ENCODE measurements around the gene TXNL4B. TPM values are rescaled to one million over a fixed set of nuclear protein-coding genes. Genes with fewer than 3 reads are reported as not detected.

The TXNL4B gene
- total RNA-seq, 1 donor from 2014 or later, result 12.8 TPM

DNA sequence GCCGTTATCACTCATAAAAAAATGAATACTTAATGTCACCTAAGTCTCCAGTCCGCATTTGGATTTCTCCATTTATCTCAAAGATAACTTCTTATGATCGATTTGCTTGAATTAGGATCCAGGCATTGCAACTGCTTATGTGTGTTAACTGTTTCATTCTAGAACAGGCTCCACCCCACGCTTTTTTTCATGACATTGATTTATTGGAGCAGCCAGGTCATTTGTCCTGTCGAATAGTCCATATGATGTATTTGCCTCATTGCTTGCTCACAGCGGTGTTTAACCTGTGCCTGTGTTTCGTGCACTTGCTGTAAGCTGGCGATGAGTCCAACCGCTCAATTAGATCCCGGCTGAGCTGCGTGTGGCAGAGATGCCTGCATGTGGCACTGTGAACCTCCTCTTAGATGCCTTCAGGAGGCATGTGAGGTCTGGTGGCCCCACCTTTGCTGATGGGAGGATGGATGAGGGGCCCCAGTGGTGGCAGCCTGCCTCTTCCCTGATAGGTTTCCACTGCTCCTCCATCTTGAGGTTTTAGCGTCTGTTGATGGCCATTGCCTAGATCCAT is 16.6 kb upstream of the TXNL4B start:
- Histone ChIP-seq H3K79me2 (ENCODE audit: insufficient read depth, low read length) (no peaks in the 10 kb centered on the region), H2AFZ (ENCODE audit: low read depth, low read length) (no peak overlapping the region), H3K9ac (ENCODE audit: low read length) (no peak overlapping the region), H3K4me2 (ENCODE audit: low read length) (no peak overlapping the region), H3K27ac (ENCODE audit: low read depth, low read length) (no peak overlapping the region), H3K36me3 (ENCODE audit: insufficient read depth, low read length) (peaks cover 33% of the 10 kb centered on the region), H3K4me3 (ENCODE audit: insufficient read depth, low read depth, low read length) (no peak overlapping the region), H3K4me1 (ENCODE audit: insufficient read depth, low read length) (no peaks in the 10 kb centered on the region), H3K9me3 (ENCODE audit: insufficient read depth, low read depth, low read length) (no peaks in the 10 kb centered on the region), H3K27me3 (ENCODE audit: insufficient read depth, low read length) (no peaks in the 10 kb centered on the region), H4K20me1 (ENCODE audit: insufficient read depth, low read length) (no peaks in the 10 kb centered on the region)
- Mint-ChIP-seq H3K27ac (ENCODE audit: unreplicated experiment) (no peak overlapping the region), H3K9me3 (ENCODE audit: unreplicated experiment) (no peaks in the 10 kb centered on the region), H3K27me3 (ENCODE audit: low read depth, unreplicated experiment) (no peaks in the 10 kb centered on the region), H3K4me1 (ENCODE audit: low read depth, unreplicated experiment) (no peaks in the 10 kb centered on the region), H3K4me3 (ENCODE audit: unreplicated experiment) (no peak overlapping the region), H3K36me3 (ENCODE audit: low read depth, unreplicated experiment) (peaks cover 26% of the 10 kb centered on the region)
- TF ChIP-seq EZH2 (IDR thresholded peaks at IDR 0.05; ENCODE audit: insufficient read depth, low read length), result no peak
- TF ChIP-seq, protein P1, sequence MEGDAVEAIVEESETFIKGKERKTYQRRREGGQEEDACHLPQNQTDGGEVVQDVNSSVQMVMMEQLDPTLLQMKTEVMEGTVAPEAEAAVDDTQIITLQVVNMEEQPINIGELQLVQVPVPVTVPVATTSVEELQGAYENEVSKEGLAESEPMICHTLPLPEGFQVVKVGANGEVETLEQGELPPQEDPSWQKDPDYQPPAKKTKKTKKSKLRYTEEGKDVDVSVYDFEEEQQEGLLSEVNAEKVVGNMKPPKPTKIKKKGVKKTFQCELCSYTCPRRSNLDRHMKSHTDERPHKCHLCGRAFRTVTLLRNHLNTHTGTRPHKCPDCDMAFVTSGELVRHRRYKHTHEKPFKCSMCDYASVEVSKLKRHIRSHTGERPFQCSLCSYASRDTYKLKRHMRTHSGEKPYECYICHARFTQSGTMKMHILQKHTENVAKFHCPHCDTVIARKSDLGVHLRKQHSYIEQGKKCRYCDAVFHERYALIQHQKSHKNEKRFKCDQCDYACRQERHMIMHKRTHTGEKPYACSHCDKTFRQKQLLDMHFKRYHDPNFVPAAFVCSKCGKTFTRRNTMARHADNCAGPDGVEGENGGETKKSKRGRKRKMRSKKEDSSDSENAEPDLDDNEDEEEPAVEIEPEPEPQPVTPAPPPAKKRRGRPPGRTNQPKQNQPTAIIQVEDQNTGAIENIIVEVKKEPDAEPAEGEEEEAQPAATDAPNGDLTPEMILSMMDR (IDR thresholded peaks at IDR 0.05; ENCODE audit: insufficient read depth, low read depth, low read length), result no peak
- DNase-seq (ENCODE audit: low read depth) (no peak), FAIRE-seq (no peak)

DNA sequence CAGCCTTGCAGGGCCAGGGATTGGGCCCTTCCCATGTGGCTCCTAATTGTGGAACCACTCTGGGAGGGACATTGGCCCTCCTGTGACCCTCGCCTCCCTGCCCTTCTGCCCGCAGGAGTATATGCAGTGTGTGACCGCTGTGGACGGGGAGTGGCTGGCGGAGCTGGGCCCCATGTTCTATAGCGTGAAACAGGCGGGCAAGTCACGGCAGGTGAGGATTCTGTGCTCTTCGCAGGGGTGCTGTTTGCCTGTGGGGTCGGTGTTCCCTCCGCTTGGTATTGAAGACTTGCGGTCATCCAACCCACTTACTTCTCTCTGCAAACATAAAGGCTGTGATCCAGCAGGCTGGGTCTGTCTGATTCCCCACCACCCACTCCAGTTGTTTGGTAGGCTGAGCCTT is 15.9 kb upstream of the TXNL4B start:
- Mint-ChIP-seq H3K9me3 (ENCODE audit: unreplicated experiment) (no peaks in the 10 kb centered on the region), H3K36me3 (ENCODE audit: low read depth, unreplicated experiment) (peaks cover 28% of the 10 kb centered on the region), H3K27ac (ENCODE audit: unreplicated experiment) (no peak overlapping the region), H3K4me1 (ENCODE audit: low read depth, unreplicated experiment) (no peaks in the 10 kb centered on the region), H3K27me3 (ENCODE audit: low read depth, unreplicated experiment) (no peaks in the 10 kb centered on the region), H3K4me3 (ENCODE audit: unreplicated experiment) (no peak overlapping the region)
- FAIRE-seq (no peak), DNase-seq (ENCODE audit: low read depth) (no peak)
- Histone ChIP-seq H3K9ac (ENCODE audit: low read length) (no peak overlapping the region), H3K36me3 (ENCODE audit: insufficient read depth, low read length) (peaks cover 40% of the 10 kb centered on the region), H3K4me1 (ENCODE audit: insufficient read depth, low read length) (no peaks in the 10 kb centered on the region), H3K9me3 (ENCODE audit: insufficient read depth, low read depth, low read length) (no peaks in the 10 kb centered on the region), H2AFZ (ENCODE audit: low read depth, low read length) (no peak overlapping the region), H3K79me2 (ENCODE audit: insufficient read depth, low read length) (no peaks in the 10 kb centered on the region), H3K4me3 (ENCODE audit: insufficient read depth, low read depth, low read length) (no peak overlapping the region), H4K20me1 (ENCODE audit: insufficient read depth, low read length) (no peaks in the 10 kb centered on the region), H3K27ac (ENCODE audit: low read depth, low read length) (no peak overlapping the region), H3K4me2 (ENCODE audit: low read length) (no peak overlapping the region), H3K27me3 (ENCODE audit: insufficient read depth, low read length) (no peaks in the 10 kb centered on the region)
- TF ChIP-seq, protein P1 (IDR thresholded peaks at IDR 0.05; ENCODE audit: insufficient read depth, low read depth, low read length), result no peak
- no peak for TF ChIP-seq EZH2 (IDR thresholded peaks at IDR 0.05; ENCODE audit: insufficient read depth, low read length)

DNA sequence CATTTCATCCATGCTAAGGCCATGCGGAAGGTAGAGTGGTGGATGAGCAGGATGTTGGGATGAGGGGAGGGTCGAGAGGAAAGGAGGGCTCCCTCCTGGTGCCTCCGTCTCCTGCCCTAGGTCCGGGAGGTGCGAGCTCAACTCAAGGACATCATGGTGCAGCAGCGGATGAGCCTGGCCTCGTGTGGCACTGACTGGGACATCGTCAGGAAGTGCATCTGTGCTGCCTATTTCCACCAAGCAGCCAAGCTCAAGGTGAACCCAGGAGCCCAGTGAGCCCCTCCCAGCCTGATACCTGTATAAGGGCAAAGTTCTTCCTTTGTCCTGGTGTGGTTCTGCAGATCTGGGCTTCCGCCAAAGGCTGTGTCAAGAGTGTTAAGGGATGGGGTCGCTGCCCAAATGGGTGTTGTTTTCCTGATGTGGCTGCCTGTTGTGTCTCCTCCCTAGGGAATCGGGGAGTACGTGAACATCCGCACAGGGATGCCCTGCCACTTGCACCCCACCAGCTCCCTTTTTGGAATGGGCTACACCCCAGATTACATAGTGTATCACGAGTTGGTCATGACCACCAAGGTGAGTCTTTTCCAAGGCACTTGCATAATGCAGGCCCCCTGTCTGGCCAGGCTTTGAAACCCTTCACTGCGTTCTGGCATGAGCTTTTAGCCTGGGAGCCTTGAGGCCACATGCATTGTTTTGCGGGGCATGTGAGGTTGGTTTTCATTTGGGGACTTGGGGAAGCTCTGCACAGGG is 15.1 kb upstream of the TXNL4B start:
- TF ChIP-seq, protein P1 (IDR thresholded peaks at IDR 0.05; ENCODE audit: insufficient read depth, low read depth, low read length), result no peak
- TF ChIP-seq EZH2 (IDR thresholded peaks at IDR 0.05; ENCODE audit: insufficient read depth, low read length), result no peak
- Histone ChIP-seq H3K27me3 (ENCODE audit: insufficient read depth, low read length) (no peaks in the 10 kb centered on the region), H3K9ac (ENCODE audit: low read length) (no peak overlapping the region), H3K79me2 (ENCODE audit: insufficient read depth, low read length) (no peaks in the 10 kb centered on the region), H4K20me1 (ENCODE audit: insufficient read depth, low read length) (no peaks in the 10 kb centered on the region), H3K36me3 (ENCODE audit: insufficient read depth, low read length) (peaks cover 40% of the 10 kb centered on the region), H3K4me1 (ENCODE audit: insufficient read depth, low read length) (no peaks in the 10 kb centered on the region), H3K4me2 (ENCODE audit: low read length) (no peak overlapping the region), H3K9me3 (ENCODE audit: insufficient read depth, low read depth, low read length) (no peaks in the 10 kb centered on the region), H3K27ac (ENCODE audit: low read depth, low read length) (no peak overlapping the region), H2AFZ (ENCODE audit: low read depth, low read length) (no peak overlapping the region), H3K4me3 (ENCODE audit: insufficient read depth, low read depth, low read length) (no peak overlapping the region)
- no peak overlapping the region for H3K27ac Mint-ChIP-seq (ENCODE audit: unreplicated experiment)
- no peaks in the 10 kb centered on the region for H3K9me3 Mint-ChIP-seq (ENCODE audit: unreplicated experiment)
- peaks cover 30% of the 10 kb centered on the region for H3K36me3 Mint-ChIP-seq (ENCODE audit: low read depth, unreplicated experiment)
- no peak for FAIRE-seq
- H3K4me3 Mint-ChIP-seq (ENCODE audit: unreplicated experiment), result no peak overlapping the region
- no peaks in the 10 kb centered on the region for H3K4me1 Mint-ChIP-seq (ENCODE audit: low read depth, unreplicated experiment)
- no peak for DNase-seq (ENCODE audit: low read depth)
- no peaks in the 10 kb centered on the region for H3K27me3 Mint-ChIP-seq (ENCODE audit: low read depth, unreplicated experiment)
